HL-60 (cell line): ENCODE measurements around the gene NIP7.
A peak's percentile ranks its signal among the peaks of the same experiment; 100 is the strongest.
"Not testable (repeated sequence)": the region's sequence is repeated elsewhere in the genome, so short reads cannot be mapped to it uniquely, and the experiment has no call there.

Source experiments
- DNase-seq, 2 experiments: peaks; one replicate each; pipeline ENCODE4 v3.0.0-alpha.2; 2010 to 2020; ENCODE audit warnings: low read depth in 1 of 2, low spot score in 1 of 2
- H3K27ac ChIP-seq: fragments of 250-450 bp; sonication (Bioruptor Pico); replicated peaks from 2 replicates; pipeline ENCODE4 v1.5.1; 2020; ENCODE audit warnings: mild to moderate bottlenecking, moderate library complexity
- H3K27me3 ChIP-seq: fragments of 250-450 bp; sonication (Bioruptor Pico); 2 replicates; pipeline ENCODE4 v1.5.1; 2021; ENCODE audit warnings: mild to moderate bottlenecking, moderate library complexity; ENCODE audit not compliant: insufficient read depth, poor library complexity, severe bottlenecking
- H3K4me3 ChIP-seq: replicated peaks from 2 replicates; pipeline ENCODE4 v1.5.1; 2011; ENCODE audit warnings: mild to moderate bottlenecking, control low read depth, low read length; ENCODE audit not compliant: insufficient read depth
- GABPA ChIP-seq: IDR thresholded peaks from 2 replicates; pipeline ENCODE4 v1.6.1; 2012; ENCODE audit warnings: low read depth
- POLR2AphosphoS5 ChIP-seq: IDR thresholded peaks from 2 replicates; pipeline ENCODE4 v1.6.1; 2012; ENCODE audit warnings: low read depth
- SPI1 ChIP-seq: IDR thresholded peaks from 2 replicates; pipeline ENCODE4 v1.6.1; 2012; ENCODE audit warnings: low read depth, mild to moderate bottlenecking, borderline replicate concordance
- long read RNA-seq: library from polyadenylated mRNA; unstranded; transcript quantifications from one replicate; pipeline ENCODE4 v2.0.0, GENCODE V29; 2020
- TF ChIP-seq, protein P1 (sequence below): IDR thresholded peaks from one replicate; pipeline ENCODE4 v1.5.1; 2011; ENCODE audit warnings: low read length, control low read depth, inconsistent platforms; ENCODE audit not compliant: insufficient read depth
- TF ChIP-seq, protein P2 (sequence below): IDR thresholded peaks from 2 replicates; pipeline ENCODE4 v1.6.1; 2012; ENCODE audit warnings: low read depth; ENCODE audit not compliant: insufficient replicate concordance

NIP7 gene
- long read RNA-seq, transcript NIP7-202 (4 exons, 1,887 nt), result minor isoform, 7 of 229 reads
- long read RNA-seq, transcript NIP7-201 (5 exons, 2,402 nt), result major isoform, 217 of 229 reads
- long read RNA-seq, partial matches to known transcripts, result 0 of 229 reads
- long read RNA-seq, other reads (novel, unspliced or antisense), result 5 of 229 reads

DNA sequence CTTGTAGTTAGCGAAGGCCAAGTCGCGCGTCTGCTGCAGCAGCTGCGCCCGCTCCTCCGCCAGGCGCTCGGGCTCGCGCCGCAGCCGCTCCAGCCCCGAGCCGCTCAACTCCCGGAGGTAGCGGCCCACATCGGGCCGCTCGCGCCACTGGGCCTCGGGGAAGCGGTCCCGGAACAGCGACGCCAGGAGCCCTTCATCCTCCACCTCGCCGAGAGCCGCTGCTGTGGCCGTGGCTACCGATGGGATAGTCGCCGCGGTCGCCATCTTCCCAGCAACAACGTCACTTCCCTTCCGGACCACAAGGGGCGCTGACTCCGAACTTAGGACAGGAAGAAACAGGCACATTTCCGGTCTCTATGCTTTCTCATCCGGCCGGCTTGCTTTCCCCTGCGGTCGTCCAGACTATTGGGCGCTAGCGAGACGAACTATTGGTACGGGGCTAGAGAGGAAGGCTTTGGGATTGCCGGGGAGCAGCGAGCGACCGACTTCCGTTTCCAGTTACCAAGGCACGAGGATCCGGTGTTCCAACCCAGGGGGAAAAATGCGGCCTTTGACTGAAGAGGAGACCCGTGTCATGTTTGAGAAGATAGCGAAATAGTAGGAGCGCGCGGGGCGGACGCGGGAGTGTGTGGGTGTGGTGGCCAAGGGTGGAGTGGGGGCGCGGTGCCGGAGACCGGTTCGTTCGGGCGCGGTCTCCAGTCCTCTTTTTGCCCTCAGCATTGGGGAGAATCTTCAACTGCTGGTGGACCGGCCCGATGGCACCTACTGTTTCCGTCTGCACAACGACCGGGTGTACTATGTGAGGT lies at the start of gene NIP7, which contains the start of gene COG8:
TSS of gene NIP7 (plus strand) at position 484 of the 806 bp plus-strand sequence. CDS start at position 542, 58 bp downstream.
TSS of gene COG8 (minus strand) at position 276 of the 806 bp plus-strand sequence. CDS start at position 264, 12 bp downstream.
- DNase-seq, result peak; percentile 99
- Histone ChIP-seq H3K27me3 (no peaks in the 10 kb centered on the region), H3K27ac (peak within 1 kb of the TSS; percentile 84), H3K4me3 (peak within 1 kb of the TSS; percentile 80)
- TF ChIP-seq GABPA (peak; percentile 95), POLR2AphosphoS5 (peak; percentile 89), SPI1 (peak; percentile 71)
- TF ChIP-seq, protein P1, sequence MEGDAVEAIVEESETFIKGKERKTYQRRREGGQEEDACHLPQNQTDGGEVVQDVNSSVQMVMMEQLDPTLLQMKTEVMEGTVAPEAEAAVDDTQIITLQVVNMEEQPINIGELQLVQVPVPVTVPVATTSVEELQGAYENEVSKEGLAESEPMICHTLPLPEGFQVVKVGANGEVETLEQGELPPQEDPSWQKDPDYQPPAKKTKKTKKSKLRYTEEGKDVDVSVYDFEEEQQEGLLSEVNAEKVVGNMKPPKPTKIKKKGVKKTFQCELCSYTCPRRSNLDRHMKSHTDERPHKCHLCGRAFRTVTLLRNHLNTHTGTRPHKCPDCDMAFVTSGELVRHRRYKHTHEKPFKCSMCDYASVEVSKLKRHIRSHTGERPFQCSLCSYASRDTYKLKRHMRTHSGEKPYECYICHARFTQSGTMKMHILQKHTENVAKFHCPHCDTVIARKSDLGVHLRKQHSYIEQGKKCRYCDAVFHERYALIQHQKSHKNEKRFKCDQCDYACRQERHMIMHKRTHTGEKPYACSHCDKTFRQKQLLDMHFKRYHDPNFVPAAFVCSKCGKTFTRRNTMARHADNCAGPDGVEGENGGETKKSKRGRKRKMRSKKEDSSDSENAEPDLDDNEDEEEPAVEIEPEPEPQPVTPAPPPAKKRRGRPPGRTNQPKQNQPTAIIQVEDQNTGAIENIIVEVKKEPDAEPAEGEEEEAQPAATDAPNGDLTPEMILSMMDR, result peak; percentile 81
- TF ChIP-seq, protein P2, sequence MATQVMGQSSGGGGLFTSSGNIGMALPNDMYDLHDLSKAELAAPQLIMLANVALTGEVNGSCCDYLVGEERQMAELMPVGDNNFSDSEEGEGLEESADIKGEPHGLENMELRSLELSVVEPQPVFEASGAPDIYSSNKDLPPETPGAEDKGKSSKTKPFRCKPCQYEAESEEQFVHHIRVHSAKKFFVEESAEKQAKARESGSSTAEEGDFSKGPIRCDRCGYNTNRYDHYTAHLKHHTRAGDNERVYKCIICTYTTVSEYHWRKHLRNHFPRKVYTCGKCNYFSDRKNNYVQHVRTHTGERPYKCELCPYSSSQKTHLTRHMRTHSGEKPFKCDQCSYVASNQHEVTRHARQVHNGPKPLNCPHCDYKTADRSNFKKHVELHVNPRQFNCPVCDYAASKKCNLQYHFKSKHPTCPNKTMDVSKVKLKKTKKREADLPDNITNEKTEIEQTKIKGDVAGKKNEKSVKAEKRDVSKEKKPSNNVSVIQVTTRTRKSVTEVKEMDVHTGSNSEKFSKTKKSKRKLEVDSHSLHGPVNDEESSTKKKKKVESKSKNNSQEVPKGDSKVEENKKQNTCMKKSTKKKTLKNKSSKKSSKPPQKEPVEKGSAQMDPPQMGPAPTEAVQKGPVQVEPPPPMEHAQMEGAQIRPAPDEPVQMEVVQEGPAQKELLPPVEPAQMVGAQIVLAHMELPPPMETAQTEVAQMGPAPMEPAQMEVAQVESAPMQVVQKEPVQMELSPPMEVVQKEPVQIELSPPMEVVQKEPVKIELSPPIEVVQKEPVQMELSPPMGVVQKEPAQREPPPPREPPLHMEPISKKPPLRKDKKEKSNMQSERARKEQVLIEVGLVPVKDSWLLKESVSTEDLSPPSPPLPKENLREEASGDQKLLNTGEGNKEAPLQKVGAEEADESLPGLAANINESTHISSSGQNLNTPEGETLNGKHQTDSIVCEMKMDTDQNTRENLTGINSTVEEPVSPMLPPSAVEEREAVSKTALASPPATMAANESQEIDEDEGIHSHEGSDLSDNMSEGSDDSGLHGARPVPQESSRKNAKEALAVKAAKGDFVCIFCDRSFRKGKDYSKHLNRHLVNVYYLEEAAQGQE, result peak; percentile 67

- H3K27ac ChIP-seq, DNase-seq, H3K27me3 ChIP-seq, H3K4me3 ChIP-seq: not testable (repeated sequence)
Observed at GRCh38 chr16:69291657-69292056, 47.9 kb upstream of the NIP7 start.

DNA sequence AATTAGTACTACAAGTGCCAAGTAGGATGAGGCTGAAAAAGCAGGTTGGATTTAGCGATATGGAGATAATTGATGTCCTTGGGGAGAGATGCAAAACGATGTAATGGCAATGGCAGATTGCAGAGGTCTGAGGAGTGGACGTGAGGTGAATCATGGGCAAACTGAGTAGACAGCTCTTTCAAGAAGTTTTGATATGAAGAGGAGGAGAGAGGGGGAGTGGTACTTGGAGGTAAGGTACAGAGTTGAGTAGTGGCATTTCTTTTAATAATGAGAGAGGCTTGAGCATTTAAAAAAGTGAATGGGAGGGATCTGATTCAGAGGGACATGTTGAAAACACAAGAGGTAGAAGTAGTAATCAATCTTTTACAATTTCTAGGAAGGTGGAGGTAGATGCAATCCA lies 46.2 kb upstream of the NIP7 start:
- no peak for DNase-seq
- H3K27me3 ChIP-seq, result no peaks in the 10 kb centered on the region
- H3K4me3 ChIP-seq, result no peak overlapping the region
- TF ChIP-seq GABPA (no peak), SPI1 (no peak), POLR2AphosphoS5 (no peak)
- TF ChIP-seq, protein P1, result no peak
- TF ChIP-seq, protein P2, result no peak
- H3K27ac ChIP-seq, result no peak overlapping the region

DNA sequence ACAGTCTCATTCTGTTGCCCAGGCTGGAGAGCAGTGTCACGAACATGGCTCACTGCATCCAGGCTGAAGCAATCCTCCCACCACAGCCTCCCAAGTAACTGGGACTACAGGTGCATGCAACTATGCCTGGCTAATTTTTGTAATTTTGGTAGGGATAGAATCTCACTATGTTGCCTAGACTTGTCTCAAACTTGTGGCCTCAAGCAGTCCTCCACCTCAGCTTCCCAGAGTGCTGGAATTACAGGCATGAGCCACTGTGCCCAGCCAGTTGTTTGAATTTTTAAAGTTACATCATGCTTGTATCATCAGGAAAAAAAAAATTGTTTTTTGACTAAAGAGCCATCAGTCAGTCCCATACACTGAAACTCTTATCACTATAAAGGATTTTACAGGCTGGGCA lies 45.5 kb upstream of the NIP7 start:
- no peak overlapping the region for H3K27ac ChIP-seq
- DNase-seq, result no peak
- no peak overlapping the region for H3K4me3 ChIP-seq
- H3K27me3 ChIP-seq, result no peaks in the 10 kb centered on the region
- no peak for TF ChIP-seq SPI1
- no peak for TF ChIP-seq GABPA
- TF ChIP-seq, protein P2, result no peak
- TF ChIP-seq POLR2AphosphoS5, result no peak
- TF ChIP-seq, protein P1, result no peak

- DNase-seq, H3K27me3 ChIP-seq, H3K4me3 ChIP-seq, H3K27ac ChIP-seq: not testable (repeated sequence)
Observed at GRCh38 chr16:69296771-69297170, 42.8 kb upstream of the NIP7 start.
